HepG2 (cell line): ENCODE results near the gene PARN. TPM values are rescaled to one million over a fixed set of nuclear protein-coding genes. Genes with fewer than 3 reads are reported as not detected.

ENCODE experiments used
- ATAC-seq: fragments of 200-7000 bp; cut with Tn5 transposase; 3 replicates; pipeline ENCODE4 v1.9.1; 2020; ENCODE audit warnings: mild to moderate bottlenecking, moderate library complexity
- BruUV-seq: library from RNA; stranded (reverse); fragments of 400-500 nt; replicated peaks from 2 replicates; lab custom pipeline; 2021; lab: Mats Ljungman, UMichigan
- CTCF ChIA-PET: fragments of 300-600 bp; formaldehyde crosslinking; extraction: SDS; loops from one replicate; lab custom pipeline; 2021; ENCODE audit warnings: low total read pairs, inconsistent platforms, low intra/inter-chr PET ratio; lab: Yijun Ruan, JAX
- POLR2A ChIA-PET: fragments of 350-600 bp; sonication (Branson Sonifier 250); formaldehyde crosslinking; loops from one replicate; lab custom pipeline; 2020; ENCODE audit warnings: antibody characterized with exemption, inconsistent platforms; lab: Yijun Ruan, JAX
- DNase-seq: peaks from one replicate; pipeline ENCODE4 v3.0.0-alpha.2; 2015; ENCODE audit warnings: low spot score
- FAIRE-seq: peaks from 3 replicates; lab custom pipeline; 2011; peaks lifted over from hg19 to GRCh38; lab: Jason Lieb, UNC
- H2AFZ ChIP-seq: one replicate; pipeline ENCODE4 v1.6.1; 2011; ENCODE audit warnings: low read length, inconsistent platforms
- H3K27ac ChIP-seq: fragments of 300-600 bp; 3 replicates; pipeline ENCODE4 v1.8.0; 2011; ENCODE audit warnings: mixed run types, mild to moderate bottlenecking, mixed read lengths, low read length, inconsistent platforms; ENCODE audit not compliant: insufficient read depth; ENCODE audit errors: extremely low read length
- H3K27me3 ChIP-seq, 2 experiments: fragments of 200-600 bp in 1 of 2; 2 replicates in 1 of 2; 3 replicates in 1 of 2; pipeline versions ENCODE4 v1.6.0 to v1.8.0; 2011; ENCODE audit warnings: low read length in 2 of 2, mild to moderate bottlenecking in 2 of 2, moderate library complexity in 2 of 2, inconsistent platforms in 1 of 2; ENCODE audit not compliant: insufficient read depth in 2 of 2, control insufficient read depth in 1 of 2
- H3K36me3 ChIP-seq, 2 experiments: fragments of 200-600 bp in 1 of 2; replicated peaks in 1 of 2; 2 replicates in 1 of 2; 3 replicates in 1 of 2; pipeline versions ENCODE4 v1.5.1 to v1.8.0; 2011; ENCODE audit warnings: low read length in 2 of 2, inconsistent platforms in 1 of 2; ENCODE audit not compliant: insufficient read depth in 2 of 2, control insufficient read depth in 1 of 2
- H3K4me1 ChIP-seq: 2 replicates; pipeline ENCODE4 v1.5.1; 2012; ENCODE audit warnings: low read length, inconsistent platforms; ENCODE audit not compliant: insufficient read depth
- H3K4me2 ChIP-seq: 2 replicates; pipeline ENCODE4 v1.6.0; 2011; ENCODE audit warnings: low read depth, low read length, inconsistent platforms
- H3K4me3 ChIP-seq, 3 experiments: fragments of 200-600 bp in 1 of 3; sonication (generic), shearing (Covaris generic) in 1 of 3; replicated peaks in 1 of 3; 2 replicates each; pipeline ENCODE4 v1.5.1; 2011 to 2016; ENCODE audit warnings: low read length in 3 of 3, inconsistent platforms in 2 of 3, low read depth in 2 of 3, mild to moderate bottlenecking in 2 of 3, control low read depth in 1 of 3, mixed read lengths in 1 of 3; ENCODE audit not compliant: insufficient read depth in 1 of 3
- H3K79me2 ChIP-seq: one replicate; pipeline ENCODE4 v1.6.1; 2011; ENCODE audit warnings: low read length, inconsistent platforms; ENCODE audit not compliant: insufficient read depth
- H3K9ac ChIP-seq: 2 replicates; pipeline ENCODE4 v1.6.0; 2011; ENCODE audit warnings: mild to moderate bottlenecking, low read depth, low read length, inconsistent platforms; ENCODE audit not compliant: insufficient read depth
- H3K9me3 ChIP-seq: 2 replicates; pipeline ENCODE4 v1.5.1; 2012; ENCODE audit warnings: mild to moderate bottlenecking, low read length
- H4K20me1 ChIP-seq: 2 replicates; pipeline ENCODE4 v1.6.0; 2011; ENCODE audit warnings: inconsistent platforms, mild to moderate bottlenecking, low read length, moderate library complexity; ENCODE audit not compliant: insufficient read depth
- CEBPB ChIP-seq: IDR thresholded peaks from 2 replicates; pipeline ENCODE4 v1.6.1; 2011; ENCODE audit warnings: low read depth, low read length, improper control_type of control experiment, borderline replicate concordance
- CEBPG ChIP-seq: IDR thresholded peaks from 2 replicates; pipeline ENCODE4 v1.6.1; 2016
- ERF ChIP-seq: IDR thresholded peaks from 2 replicates; pipeline ENCODE4 v1.6.1; 2018; ENCODE audit warnings: missing biosample characterization, missing genetic modification reagents
- HOXA5 ChIP-seq: sonication (generic); formaldehyde crosslinking; IDR thresholded peaks from 2 replicates; pipeline ENCODE4 v1.4.0; 2020; ENCODE audit warnings: missing genetic modification reagents
- MLLT10 ChIP-seq: sonication (generic); formaldehyde crosslinking; IDR thresholded peaks from 2 replicates; pipeline ENCODE4 v1.4.0; 2020; ENCODE audit warnings: missing genetic modification reagents
- RBM22 ChIP-seq: fragments of 200-400 bp; formaldehyde crosslinking; optimal IDR thresholded peaks from 2 replicates; pipeline ENCODE3; 2017; ENCODE audit warnings: mild to moderate bottlenecking, low read length, moderate library complexity
- SMC3 ChIP-seq: IDR thresholded peaks from 2 replicates; pipeline ENCODE4 v1.6.1; 2011; ENCODE audit warnings: low read length, improper control_type of control experiment
- SOX6 ChIP-seq, 2 experiments: fragments of 450-650 bp in 1 of 2; sonication (generic) in 1 of 2; formaldehyde crosslinking in 1 of 2; IDR thresholded peaks; 2 replicates each; pipeline versions ENCODE4 v1.4.0 to v1.6.1; 2017 to 2020; ENCODE audit warnings: antibody characterized with exemption in 1 of 2, mild to moderate bottlenecking in 1 of 2, missing genetic modification reagents in 1 of 2
- SRSF4 ChIP-seq: fragments of 200-400 bp; formaldehyde crosslinking; IDR thresholded peaks from one replicate; pipeline ENCODE4 v1.6.1; 2018; ENCODE audit warnings: mild to moderate bottlenecking, low read depth, low read length, moderate library complexity; ENCODE audit not compliant: poor library complexity, severe bottlenecking
- TARDBP ChIP-seq: sonication (generic); formaldehyde crosslinking; IDR thresholded peaks from 2 replicates; pipeline ENCODE4 v1.8.0; 2022; ENCODE audit warnings: mild to moderate bottlenecking, missing genetic modification reagents
- TBX2 ChIP-seq: sonication (generic); formaldehyde crosslinking; IDR thresholded peaks from 2 replicates; pipeline ENCODE4 v1.5.0; 2020; ENCODE audit warnings: missing genetic modification reagents, mild to moderate bottlenecking, borderline replicate concordance
- TRAFD1 ChIP-seq: sonication (generic); formaldehyde crosslinking; IDR thresholded peaks from 2 replicates; pipeline ENCODE4 v1.5.1; 2020; ENCODE audit warnings: missing genetic modification reagents, mild to moderate bottlenecking, borderline replicate concordance
- XBP1 ChIP-seq: sonication (generic); formaldehyde crosslinking; IDR thresholded peaks from 2 replicates; pipeline ENCODE4 v1.5.0; 2020; ENCODE audit warnings: missing genetic modification reagents
- ZC3H4 ChIP-seq: sonication (generic); formaldehyde crosslinking; IDR thresholded peaks from 2 replicates; pipeline ENCODE4 v1.4.0; 2020; ENCODE audit warnings: missing genetic modification reagents, borderline replicate concordance
- ZFAT ChIP-seq: sonication (generic); formaldehyde crosslinking; conservative IDR thresholded peaks from 2 replicates; pipeline ENCODE4 v1.8.1; 2023; ENCODE audit warnings: missing genetic modification reagents, inconsistent platforms
- ZNF18 ChIP-seq: sonication (generic); formaldehyde crosslinking; IDR thresholded peaks from 2 replicates; pipeline ENCODE4 v1.8.0; 2022; ENCODE audit warnings: mild to moderate bottlenecking, missing genetic modification reagents; ENCODE audit not compliant: insufficient replicate concordance
- ZNF230 ChIP-seq: sonication (generic); formaldehyde crosslinking; IDR thresholded peaks from 2 replicates; pipeline ENCODE4 v1.4.0; 2020; ENCODE audit warnings: mild to moderate bottlenecking, missing genetic modification reagents
- ZNF317 ChIP-seq: sonication (generic); formaldehyde crosslinking; IDR thresholded peaks from 2 replicates; pipeline ENCODE4 v1.5.0; 2020; ENCODE audit warnings: mild to moderate bottlenecking, missing genetic modification reagents
- ZNF549 ChIP-seq: sonication (generic); formaldehyde crosslinking; IDR thresholded peaks from 2 replicates; pipeline ENCODE4 v1.5.0; 2020; ENCODE audit warnings: missing genetic modification reagents
- WGBS: methylation state at CpG from one replicate; pipeline ENCODE4 v1.1.6; 2017; ENCODE audit warnings: low lambda C conversion rate; 5-methylcytosine and 5-hydroxymethylcytosine counted together
- in situ Hi-C: cut with HindIII; loops from 2 replicates; pipeline ENCODE4 v1.10.0; 2017; ENCODE audit warnings: low pct_unique_long_range_greater_than_20kb; ENCODE audit not compliant: extremely low pct_ligation_motif_present
- intact Hi-C: fragments of 100-400 bp; cut with micrococcal nuclease; formaldehyde crosslinking; loops from one replicate; pipeline ENCODE4 v1.10.0; 2022; ENCODE audit not compliant: unreplicated experiment
- polyA plus RNA-seq, 8 experiments: library from polyadenylated mRNA; depleted of rRNA in 3 of 8; stranded (reverse) in 7 of 8; unstranded in 1 of 8; fragments of >200 nt; fragmentation: Illumina TruSeq in 4 of 8; extraction: Trizol in 4 of 8; gene quantifications; 2 replicates each; pipeline versions ENCODE4 v1.2.1 to v1.2.3, GENCODE V29; 2011 to 2016; ENCODE audit warnings: low read depth in 4 of 8, missing spikeins in 1 of 8, mixed read lengths in 1 of 8; ENCODE audit not compliant: insufficient read depth in 1 of 8
- total RNA-seq, 5 experiments: library from RNA; depleted of rRNA; stranded (reverse); fragments of >200 nt; fragmentation: Illumina TruSeq; extraction: Trizol; gene quantifications; 2 replicates each; pipeline ENCODE4 v1.2.3, GENCODE V29; 2016; ENCODE audit warnings: low read depth in 1 of 5

PARN gene
- total and polyA plus RNA-seq, 2 of the 13 experiments (the other 11 are each of a cell fraction or from before 2014, with no cell fraction given) = 13.3 to 47.6 TPM

- Histone ChIP-seq H3K79me2 (no peaks in the 10 kb centered on the region), H3K4me2 (no peak overlapping the region), H3K9ac (no peak overlapping the region), H2AFZ (no peak overlapping the region), H4K20me1 (no peaks in the 10 kb centered on the region), H3K4me1 (peaks cover 59% of the 10 kb centered on the region), H3K36me3 (0 out of 5 replicates have a peak, but pooled peaks cover 0 to 5% of the 10 kb centered on the region in 2 experiments), H3K4me3 (no peak overlapping the region), H3K9me3 (no peaks in the 10 kb centered on the region), H3K27me3 (no peaks in the 10 kb centered on the region), H3K27ac (no peak overlapping the region)
- ChIA-PET CTCF (no interaction called here), POLR2A (interaction anchor here (1.1 kb wide), 1 partner anchor 50 kb away, joined by 3 read pairs; no protein-coding TSS in a partner anchor)
- no peak for ATAC-seq
- FAIRE-seq = no peak
- WGBS = 98% methylated on average over 5 of the region's 5 CpGs
- in situ Hi-C loops (loop anchor here (5.0 kb wide), 1 partner anchor 223 kb away; no protein-coding TSS in a partner anchor), intact Hi-C loops (loop anchor here (5.0 kb wide), 2 partner anchors 148 to 603 kb away; partner anchors contain the start of gene ERCC4)
- no TSS peak for BruUV-seq
- DNase-seq = no peak
- TF ChIP-seq HOXA5 (CRISPR knock-in tag) (no peak), ZNF18 (CRISPR knock-in tag) (no peak), TRAFD1 (0 out of 2 replicates have a peak, but pooled peaks have one; percentile 43), CEBPG (peak; percentile 80), MLLT10 (CRISPR knock-in tag) (no peak), SRSF4 (no peak), TBX2 (peak; percentile 51; the same call in 1 of the 2 replicates), XBP1 (no peak), SMC3 (no peak), CEBPB (peak; percentile 76), ZC3H4 (no peak), SOX6 (IDR thresholded peaks at IDR 0.05) (no peak), SOX6 (CRISPR knock-in tag; IDR thresholded peaks at IDR 0.05) (0 out of 2 replicates have a peak, but pooled peaks have one; percentile 4), ZNF549 (CRISPR knock-in tag) (no peak), RBM22 (no peak), ZNF230 (CRISPR knock-in tag) (no peak), ZNF317 (CRISPR knock-in tag) (no peak), TARDBP (CRISPR knock-in tag) (peak; percentile 30; the same call in 1 of the 2 replicates), ERF (no peak), ZFAT (CRISPR knock-in tag) (no peak)
Observed at GRCh38 chr16:14525596-14525995, 104.5 kb downstream of the PARN start.
